Heart right ventricle (tissue), 16 donors: ENCODE results near the gene MAPRE3. TPM values are rescaled to one million over a fixed set of nuclear protein-coding genes. Genes with fewer than 3 reads are reported as not detected.

Experiments
- ATAC-seq, 8 donors: fragments of 200-7000 bp; cut with Tn5 transposase; one replicate each; pipeline ENCODE4 v1.9.1; 2020; ENCODE audit warnings: mild to moderate bottlenecking in 8 of 8, moderate library complexity in 8 of 8, moderate number of reproducible peaks in 1 of 8
- DNase-seq, 2 donors: peaks; one replicate each; pipeline ENCODE4 v3.0.0-alpha.2; 2020
- H3K27ac ChIP-seq, 10 donors: fragments of 200-600 bp; sonication (generic) in 2 of 10; one replicate each; pipeline versions ENCODE4 v1.5.0 to v1.8.0; 2020 to 2022; ENCODE audit warnings: mild to moderate bottlenecking in 3 of 10
- H3K27me3 ChIP-seq, 7 donors: fragments of 200-600 bp; one replicate each; pipeline ENCODE4 v1.8.0; 2021 to 2022; ENCODE audit warnings: mild to moderate bottlenecking in 2 of 7
- H3K36me3 ChIP-seq, 9 donors: fragments of 200-600 bp; sonication (generic) in 1 of 9; one replicate each; pipeline versions ENCODE4 v1.5.0 to v1.8.0; 2020 to 2022; ENCODE audit warnings: mild to moderate bottlenecking in 2 of 9
- H3K4me1 ChIP-seq, 9 donors: fragments of 200-600 bp; sonication (generic) in 1 of 9; one replicate each; pipeline versions ENCODE4 v1.5.0 to v1.8.0; 2020 to 2022; ENCODE audit warnings: mild to moderate bottlenecking in 4 of 9
- H3K4me3 ChIP-seq, 10 donors: fragments of 200-600 bp; sonication (generic) in 2 of 10; one replicate each; pipeline versions ENCODE4 v1.5.0 to v1.8.0; 2020 to 2022; ENCODE audit warnings: mild to moderate bottlenecking in 7 of 10, moderate library complexity in 2 of 10
- H3K9me3 ChIP-seq, 11 donors: fragments of 200-600 bp in 10 of 11; sonication (generic) in 2 of 11; one replicate each; pipeline versions ENCODE4 v1.5.0 to v1.8.0; 2013 to 2022; ENCODE audit warnings: mild to moderate bottlenecking in 2 of 11, control low read depth in 1 of 11, moderate library complexity in 1 of 11
- WGBS, 2 donors: extraction: QIAGEN DNeasy Blood & Tissue Kit; methylation state at CpG; one replicate each; pipeline ENCODE4 v1.1.7; 2013; ENCODE audit warnings: inconsistent platforms in 1 of 2; 5-methylcytosine and 5-hydroxymethylcytosine counted together
- intact Hi-C, 10 donors: fragments of 100-400 bp; cut with DNase I; formaldehyde crosslinking; loops; one replicate each; pipeline versions ENCODE4 v1.11.1 to v1.14.2; 2022
- polyA plus RNA-seq, 2 donors: library from polyadenylated mRNA; stranded (reverse); fragments of 200-250 nt; gene quantifications; one replicate each; pipeline ENCODE4 v1.2.3, GENCODE V29; 2013
- total RNA-seq, 10 donors: library from RNA; stranded (reverse); fragmentation: NEBNext Ultra II Directional in 3 of 10; extraction: Animal tissue kit (Norgen Biotek cat#: 25700) in 3 of 10; gene quantifications; one replicate each; pipeline versions ENCODE4 v1.2.1 to v1.2.4, GENCODE V29; 2021 to 2023
- TF ChIP-seq, protein P1 (sequence below), 9 donors: fragments of 200-600 bp; sonication (generic) in 2 of 9; IDR thresholded peaks; one replicate each; pipeline versions ENCODE4 v1.5.0 to v1.8.0; 2021 to 2022; ENCODE audit warnings: antibody characterized with exemption in 9 of 9, mild to moderate bottlenecking in 5 of 9, moderate library complexity in 1 of 9
- donor health status: Arrhythmogenic right ventricular cardiomyopathy.
- donor health status: ischemic (EF 13 %, LVEDD 7.1; RV severe dilation, severe dysfunction).
- donor health status: healthy with polysubstance abuse.
- donor health status: DM: no; HTN: yes; CAD: no.
- donor health status: DM: no; HTN: no; CAD: no.
- donor health status: ischemic (EF 25% LVEDD 6.9; RV normal size, moderate dysfunction).
- donor health status: ischemic (EF 25% LVEDD 5.7; RV mildly dilated, moderate dysfunction).
- donor health status: healthy.
- donor health status: DM: yes; HTN: yes; CAD: no.
- donor health status: Ischemic cardiomyopathy.
- donor health status: ischemic (EF 35%, LVEDD 5.7; RV mildly dilated, moderate dysfunction).
- donor health status: nonischemic (EF 11% LVEDD 7.7; RV severe dilation, severe dysfunction).
- donor health status: DM: yes; HTN: yes; CAD: no.
- donor health status: PGD.
- donor health status: ischemic (EF 29% LVEDD 5.4; RV normal size, mild dysfunction).
- donor health status: nonischemic (EF 23%, LVEDD 6.1; RV moderate dilation, normal function).

MAPRE3 gene
- total and polyA plus RNA-seq, 12 donors = 23.0 to 68.8 (median 47.2) TPM

DNA sequence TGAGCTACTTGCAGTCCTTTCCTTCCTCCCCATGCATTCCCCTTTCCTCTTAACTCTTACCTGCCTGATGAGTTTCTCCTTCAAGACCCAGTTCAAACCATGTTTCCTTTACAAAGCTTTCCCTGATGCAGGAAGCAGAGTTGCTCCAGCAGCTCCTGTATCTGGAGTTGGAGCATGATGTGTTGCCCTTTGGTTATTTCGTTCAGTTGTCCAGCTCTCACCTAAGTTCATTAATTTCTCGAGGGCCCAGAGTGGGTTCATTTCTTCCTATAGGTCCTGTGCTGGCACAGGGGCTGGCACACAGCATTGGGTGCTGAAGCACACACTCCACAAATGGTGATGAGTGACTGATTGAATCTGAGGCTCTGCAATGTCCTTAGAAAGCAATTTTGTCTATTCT, 39.3 kb downstream of the MAPRE3 start:
- TF ChIP-seq, protein P1, sequence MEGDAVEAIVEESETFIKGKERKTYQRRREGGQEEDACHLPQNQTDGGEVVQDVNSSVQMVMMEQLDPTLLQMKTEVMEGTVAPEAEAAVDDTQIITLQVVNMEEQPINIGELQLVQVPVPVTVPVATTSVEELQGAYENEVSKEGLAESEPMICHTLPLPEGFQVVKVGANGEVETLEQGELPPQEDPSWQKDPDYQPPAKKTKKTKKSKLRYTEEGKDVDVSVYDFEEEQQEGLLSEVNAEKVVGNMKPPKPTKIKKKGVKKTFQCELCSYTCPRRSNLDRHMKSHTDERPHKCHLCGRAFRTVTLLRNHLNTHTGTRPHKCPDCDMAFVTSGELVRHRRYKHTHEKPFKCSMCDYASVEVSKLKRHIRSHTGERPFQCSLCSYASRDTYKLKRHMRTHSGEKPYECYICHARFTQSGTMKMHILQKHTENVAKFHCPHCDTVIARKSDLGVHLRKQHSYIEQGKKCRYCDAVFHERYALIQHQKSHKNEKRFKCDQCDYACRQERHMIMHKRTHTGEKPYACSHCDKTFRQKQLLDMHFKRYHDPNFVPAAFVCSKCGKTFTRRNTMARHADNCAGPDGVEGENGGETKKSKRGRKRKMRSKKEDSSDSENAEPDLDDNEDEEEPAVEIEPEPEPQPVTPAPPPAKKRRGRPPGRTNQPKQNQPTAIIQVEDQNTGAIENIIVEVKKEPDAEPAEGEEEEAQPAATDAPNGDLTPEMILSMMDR (IDR thresholded peaks at IDR 0.05) = no peak
- no peak for DNase-seq
- no peak for ATAC-seq
- intact Hi-C loops = loop anchor here in 4 of 10 donors (10.0 kb wide), 1 partner anchor 165 kb away; the partner anchor contains the start of gene DPYSL5 (in 4 of the 4)
- peaks cover 0 to 27% (median 8%) of the 10 kb centered on the region in 9 donors for H3K4me1 ChIP-seq
- H3K9me3 ChIP-seq = no peaks in the 10 kb centered on the region
- no peak overlapping the region for H3K4me3 ChIP-seq
- no peak overlapping the region for H3K27ac ChIP-seq
- H3K27me3 ChIP-seq = no peaks in the 10 kb centered on the region
- H3K36me3 ChIP-seq = no peaks in the 10 kb centered on the region
- WGBS, 2 donors = 72 to 81% methylated on average over 2 of the region's 2 CpGs

DNA sequence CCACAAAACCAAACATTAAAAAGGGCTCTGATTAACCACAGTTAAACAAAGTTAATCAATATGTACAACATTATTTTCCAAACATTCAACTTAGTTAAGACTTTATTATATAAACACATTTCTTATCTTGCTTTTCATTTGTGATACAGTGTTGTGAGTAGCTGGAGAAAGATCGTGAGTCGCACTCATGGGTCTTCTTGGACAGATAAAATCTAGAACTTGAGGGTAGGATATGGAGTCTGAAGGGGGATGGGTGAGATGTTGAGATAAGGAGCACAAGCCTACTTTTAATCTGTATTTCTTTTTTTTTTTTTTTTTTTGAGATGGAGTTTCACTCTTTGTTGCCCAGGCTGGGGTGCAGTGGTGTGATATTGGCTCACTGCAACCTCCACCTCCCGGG, 39.7 kb downstream of the MAPRE3 start:
- Histone ChIP-seq H3K27ac (no peak overlapping the region), H3K4me1 (peaks cover 0 to 31% (median 12%) of the 10 kb centered on the region in 9 donors), H3K27me3 (no peaks in the 10 kb centered on the region), H3K36me3 (no peaks in the 10 kb centered on the region), H3K9me3 (no peaks in the 10 kb centered on the region), H3K4me3 (no peak overlapping the region)
- whole genome bisulfite sequencing, 2 donors = 88 to 95% methylated on average over 3 of the region's 3 CpGs
- intact Hi-C loops = loop anchor here in 4 of 10 donors (10.0 kb wide), 1 partner anchor 165 kb away; the partner anchor contains the start of gene DPYSL5 (in 4 of the 4)
- TF ChIP-seq, protein P1 (IDR thresholded peaks at IDR 0.05) = no peak
- DNase-seq (no peak), ATAC-seq (no peak)

DNA sequence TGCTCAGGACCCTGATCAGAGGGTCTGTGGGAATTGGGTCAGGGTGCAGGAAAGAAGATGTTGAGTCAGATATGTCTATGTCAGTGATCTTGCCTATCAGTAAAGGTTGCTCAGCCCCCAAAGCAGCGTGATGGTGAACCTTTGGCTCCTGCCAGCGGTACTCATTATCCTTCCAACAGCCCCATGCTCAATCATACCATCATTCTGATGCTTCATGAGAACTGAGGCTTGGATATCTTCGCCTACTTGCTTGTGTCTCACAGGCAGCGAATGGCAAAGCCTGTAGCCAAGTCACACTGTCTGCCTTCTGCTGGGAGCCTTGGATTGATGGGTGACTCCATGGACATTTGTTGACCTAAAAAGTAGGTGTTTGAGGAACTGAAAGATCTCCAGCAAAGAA, 43.3 kb downstream of the MAPRE3 start:
- no peak overlapping the region for H3K4me3 ChIP-seq
- intact Hi-C loops = loop anchor here in 4 of 10 donors (10.0 kb wide), 1 partner anchor 169 kb away; the partner anchor contains the start of gene DPYSL5 (in 4 of the 4)

DNA sequence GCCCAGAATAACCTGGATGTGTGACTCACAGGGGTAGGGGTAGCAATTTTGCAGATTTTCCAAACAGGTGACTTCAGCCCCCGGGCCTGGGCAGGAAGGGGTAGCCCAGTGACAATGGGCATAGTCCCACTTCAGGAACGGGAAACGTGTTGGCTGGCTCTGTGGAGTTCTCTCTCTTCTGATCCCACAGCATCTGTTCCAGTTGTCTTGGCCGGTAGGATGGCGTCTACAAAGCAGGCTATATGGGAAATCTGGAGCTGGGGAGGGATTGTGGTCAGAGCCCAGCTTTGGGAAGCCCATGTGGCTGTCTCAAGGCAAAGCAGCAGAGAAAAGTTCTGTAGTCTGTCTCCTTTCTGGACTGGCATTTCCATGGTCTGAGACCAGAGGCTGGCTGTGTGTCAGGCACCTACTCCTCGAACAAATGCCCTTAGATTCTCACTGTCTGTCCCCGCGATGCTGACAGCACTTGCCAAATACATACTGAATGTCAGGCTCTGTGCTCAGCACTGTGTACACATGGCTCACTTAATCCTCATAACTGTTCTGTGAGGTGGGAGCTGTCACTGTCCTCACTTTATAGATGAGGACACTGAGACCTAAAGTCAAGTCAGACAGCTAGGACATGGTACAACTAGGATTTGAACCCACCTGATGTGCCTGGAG, 44.5 kb downstream of the MAPRE3 start:
- WGBS, 2 donors = 80 to 90% methylated on average over 8 of the region's 8 CpGs
- Histone ChIP-seq H3K4me1 (peaks cover 0 to 50% (median 32%) of the 10 kb centered on the region in 9 donors), H3K27me3 (no peaks in the 10 kb centered on the region), H3K36me3 (no peaks in the 10 kb centered on the region), H3K4me3 (no peak overlapping the region), H3K27ac (peak overlapping the region in 4 of 10 donors; percentile 9 to 63 (median 39)), H3K9me3 (no peaks in the 10 kb centered on the region)
- intact Hi-C loops = loop anchor here in 6 of 10 donors (5.0 to 10.0 kb wide), 4 partner anchors 38 to 170 kb away; partner anchors contain the start of gene DPYSL5 (in 5 of the 6)
- DNase-seq = no peak
- TF ChIP-seq, protein P1 (IDR thresholded peaks at IDR 0.05) = no peak
- peak in 1 of 8 donors; percentile 36 for ATAC-seq

More for the DNA sequence above, 43.3 kb downstream of the MAPRE3 start:
- H3K36me3 ChIP-seq = no peaks in the 10 kb centered on the region
- no peak overlapping the region for H3K27ac ChIP-seq
- no peaks in the 10 kb centered on the region for H3K9me3 ChIP-seq
- TF ChIP-seq, protein P1 (IDR thresholded peaks at IDR 0.05) = no peak
- DNase-seq (no peak), ATAC-seq (no peak)
- 97% methylated on average over 4 of the region's 4 CpGs for WGBS, 2 donors
- no peaks in the 10 kb centered on the region for H3K27me3 ChIP-seq
- peaks cover 0 to 54% (median 32%) of the 10 kb centered on the region in 9 donors for H3K4me1 ChIP-seq
